Frontal cortex (tissue), 4 donors: ENCODE data around the gene CSRNP3. TPM values are rescaled to one million over a fixed set of nuclear protein-coding genes. Genes with fewer than 3 reads are reported as not detected.

ENCODE experiments used
- DNase-seq, 2 donors: peaks; one replicate each; pipeline ENCODE4 v3.0.0; 2012; ENCODE audit warnings: low spot score in 2 of 2
- FAIRE-seq: peaks from 2 replicates; lab custom pipeline; 2012; peaks lifted over from hg19 to GRCh38; lab: Jason Lieb, UNC
- total RNA-seq: library from RNA; depleted of rRNA; stranded (reverse); fragments of >200 nt; gene quantifications from one replicate; pipeline ENCODE4 v1.2.3, GENCODE V29; 2014
- donor health status: control.
- donor health status: control.
- donor health status: control.

The CSRNP3 gene, protein sequence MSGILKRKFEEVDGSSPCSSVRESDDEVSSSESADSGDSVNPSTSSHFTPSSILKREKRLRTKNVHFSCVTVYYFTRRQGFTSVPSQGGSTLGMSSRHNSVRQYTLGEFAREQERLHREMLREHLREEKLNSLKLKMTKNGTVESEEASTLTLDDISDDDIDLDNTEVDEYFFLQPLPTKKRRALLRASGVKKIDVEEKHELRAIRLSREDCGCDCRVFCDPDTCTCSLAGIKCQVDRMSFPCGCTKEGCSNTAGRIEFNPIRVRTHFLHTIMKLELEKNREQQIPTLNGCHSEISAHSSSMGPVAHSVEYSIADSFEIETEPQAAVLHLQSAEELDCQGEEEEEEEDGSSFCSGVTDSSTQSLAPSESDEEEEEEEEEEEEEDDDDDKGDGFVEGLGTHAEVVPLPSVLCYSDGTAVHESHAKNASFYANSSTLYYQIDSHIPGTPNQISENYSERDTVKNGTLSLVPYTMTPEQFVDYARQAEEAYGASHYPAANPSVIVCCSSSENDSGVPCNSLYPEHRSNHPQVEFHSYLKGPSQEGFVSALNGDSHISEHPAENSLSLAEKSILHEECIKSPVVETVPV
- total RNA-seq: 214 TPM

DNA sequence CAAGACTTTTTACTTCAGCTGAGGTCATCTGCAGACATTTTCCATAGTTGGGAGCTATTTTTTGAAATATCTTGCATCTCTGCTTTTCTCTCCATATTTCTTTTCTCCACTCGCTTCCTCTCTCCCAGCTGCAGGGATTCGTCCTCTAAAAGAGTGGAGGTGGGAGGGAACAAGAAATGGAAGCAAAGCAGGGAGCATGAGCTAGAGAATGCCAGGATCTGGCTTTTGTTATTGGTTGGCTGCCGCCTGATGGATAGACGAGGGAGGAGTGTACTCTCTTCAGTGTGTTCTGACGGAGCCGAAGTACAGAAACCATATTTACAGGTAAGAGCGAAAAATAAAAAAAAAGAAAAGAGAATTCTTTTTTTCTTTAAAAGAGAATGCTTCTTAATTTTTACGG, at the start of gene CSRNP3:
CSRNP3 (plus strand) TSS at position 282 of the 400 bp plus-strand sequence. CDS start 125,368 bp downstream, outside the sequence.
- FAIRE-seq (peak; percentile 81), DNase-seq (peak in 1 of 2 donors; percentile 15)

DNA sequence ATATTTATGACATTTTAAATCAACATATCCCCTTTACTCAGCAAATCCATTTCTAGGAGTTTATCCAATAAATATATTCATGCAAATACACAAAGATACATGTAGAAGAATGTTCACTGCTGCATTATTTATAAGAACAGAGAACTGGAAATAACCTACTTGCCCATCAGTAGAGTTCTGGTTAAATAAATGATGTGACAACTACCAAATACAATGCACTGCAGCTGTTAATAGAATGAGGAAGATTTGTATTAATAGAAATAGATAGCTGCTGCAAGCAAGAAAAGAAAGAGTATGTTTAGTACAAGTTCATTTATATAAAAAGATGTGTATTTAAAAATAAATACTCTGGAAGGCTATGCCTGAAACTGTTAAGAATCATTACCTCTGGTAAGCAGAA, 49.3 kb upstream of the CSRNP3 start:
- DNase-seq: no peak
- no peak for FAIRE-seq

DNA sequence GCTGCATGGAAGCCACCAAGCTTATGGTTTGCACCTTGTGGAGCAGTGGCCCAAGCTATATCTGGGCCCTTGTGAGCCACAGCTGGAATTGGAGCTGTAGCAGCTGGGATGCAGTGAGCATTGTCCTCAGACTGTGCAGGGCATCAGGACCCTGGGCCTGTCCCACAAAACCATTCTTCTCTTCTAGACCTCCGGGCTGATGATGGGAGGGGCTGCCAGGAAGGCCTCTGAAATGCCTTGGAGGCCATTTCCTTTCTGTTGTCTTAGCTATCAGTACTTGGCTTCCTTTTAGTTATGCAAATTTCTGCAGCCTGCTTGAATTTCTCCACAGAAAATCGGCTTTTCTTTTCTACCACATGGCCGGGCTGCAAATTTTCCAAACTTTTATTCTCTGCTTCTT, 46.4 kb upstream of the CSRNP3 start:
- DNase-seq (no peak), FAIRE-seq (no peak)

DNA sequence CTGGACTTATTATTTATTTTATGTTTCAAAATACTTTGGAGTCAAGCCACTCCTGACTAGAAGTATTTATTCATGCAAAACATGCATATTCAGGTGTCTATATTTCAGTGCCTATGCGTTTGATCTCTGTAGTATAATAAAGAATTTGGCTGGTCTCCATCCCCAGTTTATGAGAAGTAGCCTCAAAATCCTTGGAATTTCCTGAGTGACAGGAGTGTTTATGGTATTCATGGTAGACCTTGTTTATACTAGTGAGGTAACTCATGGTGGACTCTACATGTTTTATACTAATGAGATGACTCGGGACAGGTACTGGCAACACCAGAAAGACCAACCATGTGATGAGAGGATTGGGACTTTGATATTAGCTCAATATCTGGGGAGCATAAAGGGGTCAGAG, 43.9 kb upstream of the CSRNP3 start:
- no peak for DNase-seq
- FAIRE-seq: no peak

DNA sequence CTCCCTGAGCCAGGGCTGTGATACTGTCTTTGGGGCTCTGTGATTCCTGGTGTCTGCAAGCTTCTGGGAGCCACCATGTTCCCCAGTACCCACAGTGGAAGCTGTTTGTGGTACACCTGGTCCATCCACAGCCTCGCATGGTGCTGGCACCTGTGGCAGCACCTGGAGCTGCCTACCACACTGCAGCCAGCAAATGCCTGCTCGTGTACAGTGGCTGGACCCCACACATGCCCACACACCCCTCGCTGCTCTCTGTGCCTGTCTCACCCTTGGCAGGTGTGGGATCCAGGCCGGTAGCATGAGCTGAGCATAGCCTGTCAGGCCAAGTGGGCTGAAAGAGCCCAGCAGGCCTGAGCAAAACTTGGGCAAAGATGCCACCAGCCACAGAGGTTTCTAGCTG, 41.8 kb upstream of the CSRNP3 start:
- FAIRE-seq: no peak
- no peak for DNase-seq

DNA sequence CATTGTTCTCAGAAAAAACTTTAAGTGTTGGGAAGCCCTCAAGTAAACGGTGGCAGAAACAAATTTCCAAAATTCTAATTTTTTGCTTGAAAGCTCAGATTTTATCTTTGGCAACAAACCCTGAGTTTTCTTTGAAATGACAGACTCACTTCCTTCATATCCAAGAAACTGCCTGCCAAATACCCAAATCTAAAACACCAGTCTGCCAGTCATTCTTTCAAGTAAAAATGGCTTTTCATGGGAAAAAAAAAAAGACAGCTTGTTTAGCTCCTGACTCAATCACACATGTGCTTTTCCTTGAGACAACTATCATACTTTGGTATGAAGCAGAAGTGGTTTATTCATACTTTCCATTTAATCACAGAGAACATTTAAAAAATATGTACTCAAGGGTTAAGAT, 40.6 kb upstream of the CSRNP3 start:
- FAIRE-seq: no peak
- no peak for DNase-seq

DNA sequence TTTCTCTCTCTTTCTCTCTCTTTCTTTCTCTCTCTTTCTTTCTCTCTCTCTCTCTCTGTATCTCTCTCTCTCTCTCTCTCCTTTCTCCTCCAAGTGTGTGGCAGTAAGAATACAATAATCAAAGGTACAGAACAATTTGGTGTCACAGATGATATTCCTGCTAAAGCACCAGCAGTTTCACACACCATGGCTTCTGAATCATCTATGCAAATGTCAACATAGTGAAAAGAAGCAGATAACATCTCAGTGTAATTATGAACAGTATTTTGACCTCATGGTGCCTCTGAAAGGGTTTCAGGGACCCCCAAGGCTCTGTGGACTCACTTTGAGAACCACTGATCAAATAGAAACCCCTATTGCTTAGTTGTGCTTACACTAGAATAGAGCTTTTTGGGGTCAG, 38.5 kb upstream of the CSRNP3 start:
- no peak for FAIRE-seq
- no peak for DNase-seq

DNA sequence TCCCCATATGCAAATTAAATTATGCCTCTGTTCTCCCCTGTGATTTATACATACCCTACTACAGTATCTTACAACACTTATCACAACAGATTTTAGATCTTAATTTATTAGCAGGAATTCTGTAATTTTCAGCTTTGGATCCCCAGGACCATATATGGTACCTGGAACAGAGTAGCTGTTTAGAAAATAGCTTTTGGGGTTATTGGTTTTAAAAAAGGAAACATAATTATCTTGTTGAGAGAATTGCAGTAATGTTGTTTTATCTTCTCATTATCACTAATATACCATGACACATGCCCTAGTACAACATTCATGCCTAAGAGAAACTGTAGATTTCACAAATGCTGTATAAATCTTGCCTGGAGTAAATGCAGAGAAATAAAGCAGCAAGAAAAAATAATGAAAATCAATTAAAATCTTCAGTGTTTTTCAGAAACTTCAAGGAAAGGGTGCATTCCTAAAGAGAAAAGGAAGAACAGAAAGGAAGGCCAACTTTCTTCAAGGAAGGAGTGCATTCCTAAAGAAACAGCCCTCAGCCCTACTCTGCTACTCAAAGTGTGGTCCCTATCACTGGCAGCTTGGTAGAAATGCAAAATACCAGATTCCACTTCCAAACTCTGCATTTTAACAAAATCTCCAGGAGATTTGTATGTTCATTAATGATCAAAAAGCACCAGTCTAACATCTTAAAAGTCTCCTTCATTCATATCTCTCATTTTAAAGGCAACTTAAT, 37.1 kb upstream of the CSRNP3 start:
- DNase-seq: no peak
- FAIRE-seq: no peak

DNA sequence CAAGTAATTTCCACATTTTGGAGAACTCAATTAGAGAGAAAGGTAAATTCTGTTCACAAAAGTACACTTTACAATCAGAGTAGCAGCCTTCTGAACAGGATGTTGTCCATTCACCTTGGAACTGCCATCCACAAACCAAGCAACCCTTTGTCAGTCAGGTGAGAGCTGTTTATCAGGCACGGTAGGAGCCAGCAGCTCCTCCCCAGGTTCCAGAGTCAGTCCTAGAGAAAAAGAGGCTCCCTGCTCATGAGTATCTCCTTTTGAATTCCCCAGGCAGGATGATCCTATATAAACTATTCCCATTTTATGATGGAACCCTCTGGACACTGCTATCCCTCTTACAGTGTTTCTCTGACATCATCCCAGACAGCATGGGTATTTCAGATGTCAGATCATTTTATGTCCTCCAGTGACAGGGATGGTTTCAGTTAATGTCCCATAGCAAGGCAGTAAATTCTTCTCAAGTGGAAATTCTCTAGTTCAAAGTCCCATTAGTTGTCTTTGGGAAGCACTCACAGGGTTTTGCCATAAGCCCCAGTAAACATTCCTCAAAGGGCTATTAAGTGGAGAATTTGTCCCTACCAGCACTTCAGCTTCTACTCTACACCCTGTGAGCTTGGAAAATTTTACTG, 34.5 kb upstream of the CSRNP3 start:
- DNase-seq: no peak
- no peak for FAIRE-seq

DNA sequence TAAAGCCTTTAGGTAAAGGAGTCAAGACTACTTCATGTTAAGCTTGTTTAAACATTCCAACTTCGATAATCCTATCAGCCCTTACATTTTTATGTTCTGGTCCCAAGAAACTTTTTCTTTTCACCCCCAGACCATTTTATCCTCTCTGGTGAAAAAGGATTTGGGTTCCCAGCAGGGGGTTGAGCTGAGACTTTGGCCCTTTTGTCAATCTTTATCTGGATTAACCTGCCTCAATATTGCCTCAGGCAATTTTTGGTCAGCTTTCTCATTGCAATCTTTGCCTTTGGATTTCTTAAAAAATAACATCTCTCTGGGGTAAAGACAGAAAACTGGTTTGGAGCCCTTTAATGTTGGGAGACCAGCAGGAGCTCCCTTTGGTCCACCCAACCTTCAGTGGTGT, 33.9 kb upstream of the CSRNP3 start:
- FAIRE-seq: no peak

DNA sequence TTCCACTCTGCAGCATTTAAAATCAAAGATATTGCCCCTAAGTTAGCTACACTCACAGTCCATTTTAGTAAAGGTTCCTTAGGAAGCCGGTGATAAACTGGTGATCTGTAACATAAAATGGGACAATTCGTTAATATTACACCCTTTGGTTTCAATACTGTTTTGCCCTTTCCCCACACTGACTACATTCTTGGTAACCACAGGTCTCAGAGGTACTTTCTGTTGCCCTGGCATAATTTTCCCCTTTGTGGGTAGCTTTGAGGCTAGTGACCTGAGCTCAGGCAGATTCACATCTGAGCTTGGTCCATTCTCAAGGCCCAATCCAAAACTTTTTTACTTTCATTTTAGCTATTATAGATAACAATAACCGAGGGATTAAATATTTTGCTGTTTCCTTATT, 32.9 kb upstream of the CSRNP3 start:
- no peak for FAIRE-seq
- DNase-seq: no peak

More for the DNA sequence above, 33.9 kb upstream of the CSRNP3 start:
- no peak for DNase-seq

DNA sequence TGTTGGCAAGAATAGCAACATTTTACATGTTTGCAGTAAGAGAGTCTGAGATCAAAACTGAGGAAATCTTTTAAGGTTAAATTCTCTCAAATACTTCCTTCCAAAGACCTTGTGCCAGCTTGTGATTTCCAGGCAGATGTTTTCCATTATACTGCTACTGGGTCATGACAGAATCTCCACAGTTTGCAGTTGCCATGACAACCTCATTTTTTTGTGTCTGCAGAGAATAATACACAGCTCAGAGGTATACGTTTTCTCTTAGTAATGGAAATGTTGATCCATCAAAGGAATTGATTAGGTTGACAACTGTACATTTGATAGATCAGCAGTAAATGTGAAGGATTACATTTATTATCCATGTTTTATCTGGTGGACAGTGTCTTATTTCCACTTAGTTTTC, 29.1 kb upstream of the CSRNP3 start:
- FAIRE-seq (no peak), DNase-seq (no peak)

DNA sequence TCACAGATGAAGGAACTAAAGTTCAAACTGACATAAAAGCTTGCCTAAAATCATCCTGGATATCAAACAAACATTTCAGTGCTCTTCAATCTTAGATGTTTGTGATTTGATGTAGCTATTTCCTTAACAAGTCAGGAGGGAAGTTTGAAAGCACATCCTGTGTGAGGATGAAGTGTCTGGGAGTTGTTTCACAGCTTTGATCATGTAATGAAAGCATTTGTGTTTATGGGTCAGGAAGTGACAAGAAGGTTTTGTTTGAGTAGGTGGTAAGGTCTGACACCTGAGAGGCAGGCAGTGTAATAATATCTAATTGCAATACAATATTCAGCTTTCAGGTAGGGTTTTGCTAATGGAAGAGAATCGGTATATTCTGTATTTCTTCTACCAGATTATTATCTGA, 26.0 kb upstream of the CSRNP3 start:
- no peak for DNase-seq
- no peak for FAIRE-seq

DNA sequence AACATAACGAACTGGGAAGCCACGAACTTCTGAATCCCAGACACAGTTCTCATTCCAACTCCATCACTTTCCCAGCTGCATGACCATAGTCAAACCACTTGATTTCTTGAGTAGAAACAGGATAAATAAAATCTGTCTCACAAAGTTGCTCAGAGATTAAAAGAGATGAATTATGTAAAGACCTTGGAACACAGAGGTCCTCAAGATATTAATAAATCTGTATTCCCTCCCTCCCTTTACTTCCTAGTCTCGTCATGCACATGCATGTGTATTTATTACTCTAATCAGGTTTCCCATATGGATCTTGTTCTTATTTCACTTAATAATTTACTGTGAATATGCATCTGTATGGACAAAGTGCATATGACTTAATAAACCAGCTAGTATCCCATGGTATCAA, 21.1 kb upstream of the CSRNP3 start:
- FAIRE-seq (no peak), DNase-seq (no peak)

DNA sequence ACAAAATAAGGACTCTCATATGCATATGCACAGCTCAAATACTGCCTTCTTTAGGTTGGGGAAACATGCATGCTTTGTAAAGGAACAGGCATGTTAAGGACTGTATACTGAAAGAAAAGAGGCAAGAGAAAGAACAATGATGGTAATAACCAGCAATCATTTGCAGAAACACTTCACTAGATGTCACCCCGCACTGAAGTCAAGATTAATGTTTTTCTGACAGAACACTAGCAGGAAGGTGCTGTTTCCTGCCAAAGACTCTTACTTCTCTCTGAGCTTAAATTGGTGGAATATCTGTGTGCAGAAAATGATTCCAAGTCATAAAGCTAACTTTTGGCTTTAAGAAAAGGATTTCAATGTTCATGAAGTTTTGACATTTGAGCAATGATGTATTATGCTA, 19.3 kb upstream of the CSRNP3 start:
- FAIRE-seq (no peak), DNase-seq (no peak)

DNA sequence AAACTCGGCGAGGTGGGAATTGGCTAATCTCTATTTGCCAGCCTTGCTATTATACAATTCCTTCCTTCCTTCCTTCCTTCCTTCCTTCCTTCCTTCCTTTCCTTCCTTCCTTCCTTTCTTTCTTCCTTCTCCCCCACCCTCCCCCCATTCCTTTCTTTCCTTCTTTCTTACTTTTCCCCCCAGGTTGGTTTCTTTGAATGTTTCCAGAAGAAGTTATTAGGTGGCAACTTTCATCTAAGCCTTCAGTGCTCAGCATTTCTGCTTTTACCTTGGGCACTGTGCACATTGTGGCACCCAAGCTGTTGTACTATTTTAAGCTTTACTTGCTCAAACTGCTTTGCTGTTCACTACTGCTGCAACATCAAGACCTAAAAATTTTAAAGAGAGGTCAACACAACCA, 17.2 kb upstream of the CSRNP3 start:
- no peak for DNase-seq
- no peak for FAIRE-seq

DNA sequence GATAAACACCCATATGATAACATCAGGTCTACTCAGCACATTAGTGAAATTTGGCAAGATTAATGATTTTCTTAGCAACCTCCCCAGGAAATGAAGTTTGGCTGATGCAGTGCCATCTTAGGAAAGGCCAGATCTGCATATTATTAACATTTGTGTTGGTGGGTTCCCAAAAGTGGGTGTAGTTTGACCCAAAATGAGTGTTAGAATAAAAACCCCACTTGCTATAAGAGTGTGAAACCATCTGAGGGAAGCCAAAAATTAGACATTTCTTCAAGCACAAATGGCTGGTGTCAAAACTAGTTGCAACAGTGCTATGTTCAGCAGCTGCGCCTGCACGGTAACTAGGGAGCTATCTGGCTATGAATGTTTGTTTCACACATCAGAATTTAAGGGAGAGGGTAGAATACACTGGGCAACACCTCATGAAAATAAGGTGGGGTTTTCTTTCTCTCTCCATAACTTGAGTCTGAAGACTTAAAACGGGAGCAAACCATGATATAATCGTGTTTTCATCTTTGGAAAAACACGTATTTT, 15.9 kb upstream of the CSRNP3 start:
- no peak for DNase-seq
- no peak for FAIRE-seq

DNA sequence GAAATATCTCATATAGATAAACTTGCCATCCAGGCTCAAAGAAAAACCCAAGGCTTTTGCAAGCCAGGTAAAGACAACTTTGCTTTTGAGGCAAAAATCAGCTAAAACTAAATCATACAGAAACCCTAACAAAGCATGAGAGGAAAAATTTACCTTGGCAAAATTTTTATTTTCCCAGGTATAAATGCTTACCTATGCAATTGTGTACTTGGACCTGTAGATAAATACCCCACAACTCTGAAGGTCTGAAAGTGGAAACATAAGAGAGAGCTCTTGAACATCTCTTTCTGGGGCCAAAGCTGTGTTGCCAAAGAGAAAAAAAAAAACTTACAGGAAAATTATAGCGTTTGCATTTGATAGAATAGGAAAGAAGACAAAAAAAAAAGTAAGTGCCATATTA, 14.6 kb upstream of the CSRNP3 start:
- DNase-seq (no peak), FAIRE-seq (no peak)

DNA sequence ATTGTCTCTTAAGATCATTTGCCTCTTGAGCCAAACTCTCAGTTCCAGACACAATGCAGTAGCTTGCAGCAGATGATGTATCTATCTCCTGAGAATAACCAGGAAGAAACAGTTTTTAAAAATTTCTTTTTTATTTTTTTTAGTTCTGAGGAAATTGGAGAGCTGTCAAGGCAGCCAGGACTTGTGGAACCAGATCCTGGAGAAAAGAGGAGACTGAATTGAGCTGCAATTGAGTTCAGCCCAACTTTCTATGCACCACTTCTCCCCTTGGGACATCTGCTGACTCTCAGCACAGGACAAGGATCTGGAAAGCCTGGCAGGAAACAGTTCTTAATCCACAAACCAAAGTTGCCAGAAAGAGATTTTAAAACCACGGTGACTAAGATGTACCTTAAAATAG, 13.5 kb upstream of the CSRNP3 start:
- FAIRE-seq (no peak), DNase-seq (no peak)

DNA sequence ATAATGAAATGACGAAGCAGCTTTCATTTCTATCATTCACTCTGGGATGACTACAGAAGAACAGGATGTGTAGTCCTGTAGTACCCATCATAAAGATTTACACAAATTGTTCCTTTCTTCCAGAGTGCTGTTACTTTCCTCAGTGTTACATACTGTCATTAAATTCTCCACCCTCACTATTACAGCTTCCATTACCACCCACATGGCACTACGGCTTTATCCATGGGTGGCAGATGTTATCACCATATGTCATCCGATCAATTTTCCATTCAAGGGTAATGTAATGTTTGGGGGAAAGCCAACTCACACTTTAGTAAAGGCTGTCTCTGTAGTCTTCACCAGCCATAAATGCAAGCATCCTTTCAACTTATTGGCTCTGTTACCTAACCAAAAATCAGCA, 7.1 kb upstream of the CSRNP3 start:
- no peak for DNase-seq
- no peak for FAIRE-seq
